IMR-90 (cell line): ENCODE data around the gene UBQLN2.

Experiments
- BHLHE40 ChIP-seq: fragments of 150-350 bp; IDR thresholded peaks from 2 replicates; pipeline ENCODE4 v1.6.1; 2016; ENCODE audit warnings: mild to moderate bottlenecking, low read depth, low read length
- CTCF ChIP-seq: conservative IDR thresholded peaks from 2 replicates; pipeline ENCODE4 v1.5.1; 2012; ENCODE audit warnings: mild to moderate bottlenecking, low read depth, low read length, improper control_type of control experiment
- MAFK ChIP-seq: IDR thresholded peaks from 2 replicates; pipeline ENCODE4 v1.6.1; 2012; ENCODE audit warnings: low read depth, low read length, improper control_type of control experiment
- MAZ ChIP-seq: IDR thresholded peaks from 2 replicates; pipeline ENCODE4 v1.6.1; 2012; ENCODE audit warnings: low read depth, mild to moderate bottlenecking, low read length, improper control_type of control experiment, moderate library complexity, borderline replicate concordance
- MXI1 ChIP-seq: IDR thresholded peaks from 2 replicates; pipeline ENCODE4 v1.6.1; 2012; ENCODE audit warnings: low read depth, mild to moderate bottlenecking, low read length, moderate library complexity, borderline replicate concordance
- POLR2A ChIP-seq: IDR thresholded peaks from 2 replicates; pipeline ENCODE4 v1.6.1; 2012; ENCODE audit warnings: mild to moderate bottlenecking, low read depth, low read length
- RAD21 ChIP-seq: IDR thresholded peaks from 2 replicates; pipeline ENCODE4 v1.6.1; 2012; ENCODE audit warnings: low read length, improper control_type of control experiment
- RCOR1 ChIP-seq: IDR thresholded peaks from 2 replicates; pipeline ENCODE4 v1.6.1; 2012; ENCODE audit warnings: mild to moderate bottlenecking, low read length, improper control_type of control experiment; ENCODE audit not compliant: insufficient replicate concordance
- RFX5 ChIP-seq: IDR thresholded peaks from 2 replicates; pipeline ENCODE4 v1.8.0; 2012; ENCODE audit warnings: low read depth, mild to moderate bottlenecking, low read length, moderate library complexity
- SMC3 ChIP-seq: fragments of 150-350 bp; IDR thresholded peaks from 2 replicates; pipeline ENCODE4 v1.6.1; 2016; ENCODE audit warnings: low read depth, mild to moderate bottlenecking, antibody characterized with exemption, low read length, moderate library complexity

DNA sequence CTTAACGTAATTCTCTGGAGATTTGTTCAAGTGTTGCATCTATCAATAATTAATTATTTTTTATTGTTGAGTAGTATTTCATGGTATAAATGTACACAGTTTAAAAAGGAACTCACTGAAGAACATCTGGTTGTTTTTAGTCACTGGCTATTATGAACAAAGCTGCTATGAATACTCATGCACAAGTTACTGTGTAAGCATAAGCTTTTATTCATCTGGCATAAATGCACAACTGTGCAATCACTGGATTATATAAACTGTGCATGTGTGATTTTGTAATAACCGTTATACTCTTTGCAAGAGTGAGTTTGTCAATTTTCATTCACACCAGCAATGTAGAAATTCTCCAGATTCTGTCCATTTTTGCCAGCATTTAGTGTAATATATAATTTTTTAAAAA lies 43.8 kb upstream of the UBQLN2 start:
- TF ChIP-seq CTCF: no peak
- TF ChIP-seq MAFK: no peak
- TF ChIP-seq POLR2A: no peak
- no peak for TF ChIP-seq MXI1
- TF ChIP-seq RFX5: no peak
- TF ChIP-seq SMC3: no peak
- TF ChIP-seq RAD21: no peak
- TF ChIP-seq BHLHE40: no peak
- TF ChIP-seq MAZ: no peak
- no peak for TF ChIP-seq RCOR1
